ENCODE results near the gene TLDC2.

TLDC2 gene

GRCh38 chr20:36878941-36879340, 3.0 kb downstream of the TLDC2 start:
- no peak for DNase-seq (ENCODE audit: low spot score)
- in situ Hi-C loops (cut with MboI; ENCODE audit: low pct_unique_long_range_greater_than_20kb, low sequenced_read_pairs, unreplicated experiment): loop anchor here (25.0 kb wide), 1 partner anchor 267 kb away; the partner anchor contains the start of gene RAB5IF

GRCh38 chr20:36880741-36881250, 4.9 kb downstream of the TLDC2 start:
- DNase-seq (ENCODE audit: low spot score): no peak
- in situ Hi-C loops (cut with MboI; ENCODE audit: low pct_unique_long_range_greater_than_20kb, low sequenced_read_pairs, unreplicated experiment): loop anchor here (25.0 kb wide), 1 partner anchor 268 kb away; the partner anchor contains the start of gene RAB5IF
- no peak for TF ChIP-seq CTCF (IDR thresholded peaks at IDR 0.05; ENCODE audit: extremely low read depth, insufficient read depth, missing control alignments)

More at GRCh38 chr20:36878941-36879340, 3.0 kb downstream of the TLDC2 start:
- no peak for TF ChIP-seq CTCF (IDR thresholded peaks at IDR 0.05; ENCODE audit: extremely low read depth, insufficient read depth, missing control alignments)

GRCh38 chr20:36881331-36881730, 5.4 kb downstream of the TLDC2 start:
- in situ Hi-C loops (cut with MboI; ENCODE audit: low pct_unique_long_range_greater_than_20kb, low sequenced_read_pairs, unreplicated experiment): loop anchor here (25.0 kb wide), 1 partner anchor 269 kb away; the partner anchor contains the start of gene RAB5IF
- TF ChIP-seq CTCF (IDR thresholded peaks at IDR 0.05; ENCODE audit: extremely low read depth, insufficient read depth, missing control alignments): no peak
- DNase-seq (ENCODE audit: low spot score): no peak

- TF ChIP-seq CTCF (IDR thresholded peaks at IDR 0.05; ENCODE audit: extremely low read depth, insufficient read depth, missing control alignments): no peak
- DNase-seq (ENCODE audit: low spot score): peak; percentile 59
- in situ Hi-C loops (cut with MboI; ENCODE audit: low pct_unique_long_range_greater_than_20kb, low sequenced_read_pairs, unreplicated experiment): loop anchor here (25.0 kb wide), 1 partner anchor 270 kb away; the partner anchor contains the start of gene RAB5IF
These were observed 6.0 kb downstream of the TLDC2 start for GRCh38 chr20:36881888-36882287.

- no peak for TF ChIP-seq CTCF (IDR thresholded peaks at IDR 0.05; ENCODE audit: extremely low read depth, insufficient read depth, missing control alignments)
- in situ Hi-C loops (cut with MboI; ENCODE audit: low pct_unique_long_range_greater_than_20kb, low sequenced_read_pairs, unreplicated experiment): loop anchor here (25.0 kb wide), 1 partner anchor 272 kb away; the partner anchor contains the start of gene RAB5IF
- DNase-seq (ENCODE audit: low spot score): no peak
These were observed 8.1 kb downstream of the TLDC2 start for GRCh38 chr20:36883977-36884535.

- TF ChIP-seq CTCF (IDR thresholded peaks at IDR 0.05; ENCODE audit: extremely low read depth, insufficient read depth, missing control alignments): no peak
- DNase-seq (ENCODE audit: low spot score): no peak
- in situ Hi-C loops (cut with MboI; ENCODE audit: low pct_unique_long_range_greater_than_20kb, low sequenced_read_pairs, unreplicated experiment): loop anchor here (25.0 kb wide), 1 partner anchor 273 kb away; the partner anchor contains the start of gene RAB5IF
These were observed 9.4 kb downstream of the TLDC2 start for GRCh38 chr20:36885356-36885755.
